CD4-positive, alpha-beta T cell treated with Interleukin-12 subunit alpha and Interleukin-12 subunit beta, for 1 hour (primary cell): ENCODE results near the gene C16orf95.
"Not testable (repeated sequence)": the region's sequence is repeated elsewhere in the genome, so short reads cannot be mapped to it uniquely, and the experiment has no call there.

ENCODE experiments used
- DNase-seq: peaks from one replicate; pipeline ENCODE4 v3.0.0-alpha.2; 2020

C16orf95 gene

GRCh38 chr16:87278191-87279093, 38.8 kb downstream of the C16orf95 start:
- DNase-seq, result peak; percentile 21

- DNase-seq, result no peak
These were observed 40.3 kb downstream of the C16orf95 start for GRCh38 chr16:87276924-87277323.

GRCh38 chr16:87276091-87276701, 41.0 kb downstream of the C16orf95 start:
- DNase-seq, result no peak

- no peak for DNase-seq
These were observed 42.4 kb downstream of the C16orf95 start for GRCh38 chr16:87274794-87275193.

GRCh38 chr16:87273471-87274030, 43.6 kb downstream of the C16orf95 start:
- DNase-seq, result no peak

GRCh38 chr16:87271256-87271655, 45.9 kb downstream of the C16orf95 start:
- no peak for DNase-seq

- DNase-seq, result no peak
These were observed 49.6 kb downstream of the C16orf95 start for GRCh38 chr16:87267566-87267965.

- no peak for DNase-seq
These were observed 50.3 kb downstream of the C16orf95 start for GRCh38 chr16:87266846-87267245.

- no peak for DNase-seq
These were observed 51.9 kb downstream of the C16orf95 start for GRCh38 chr16:87265261-87265660.

GRCh38 chr16:87264634-87265033, 52.6 kb downstream of the C16orf95 start:
- no peak for DNase-seq

GRCh38 chr16:87263418-87264052, 53.7 kb downstream of the C16orf95 start:
- DNase-seq, result no peak

GRCh38 chr16:87259431-87259830, 57.8 kb downstream of the C16orf95 start:
- no peak for DNase-seq

GRCh38 chr16:87258653-87259052, 58.5 kb downstream of the C16orf95 start:
- not testable (repeated sequence) for DNase-seq

- no peak for DNase-seq
These were observed 61.3 kb downstream of the C16orf95 start for GRCh38 chr16:87255866-87256265.

- no peak for DNase-seq
These were observed 62.5 kb downstream of the C16orf95 start for GRCh38 chr16:87254734-87255133.

- no peak for DNase-seq
These were observed 62.9 kb downstream of the C16orf95 start for GRCh38 chr16:87254296-87254695.

GRCh38 chr16:87253536-87253935, 63.7 kb downstream of the C16orf95 start:
- DNase-seq, result no peak
